ENCODE measurements around the gene CPNE6.
"Not testable (repeated sequence)": the region's sequence is repeated elsewhere in the genome, so short reads cannot be mapped to it uniquely, and the experiment has no call there.

The CPNE6 gene
- total RNA-seq = 0 to 0.26 reads per million in 2 donors

DNA sequence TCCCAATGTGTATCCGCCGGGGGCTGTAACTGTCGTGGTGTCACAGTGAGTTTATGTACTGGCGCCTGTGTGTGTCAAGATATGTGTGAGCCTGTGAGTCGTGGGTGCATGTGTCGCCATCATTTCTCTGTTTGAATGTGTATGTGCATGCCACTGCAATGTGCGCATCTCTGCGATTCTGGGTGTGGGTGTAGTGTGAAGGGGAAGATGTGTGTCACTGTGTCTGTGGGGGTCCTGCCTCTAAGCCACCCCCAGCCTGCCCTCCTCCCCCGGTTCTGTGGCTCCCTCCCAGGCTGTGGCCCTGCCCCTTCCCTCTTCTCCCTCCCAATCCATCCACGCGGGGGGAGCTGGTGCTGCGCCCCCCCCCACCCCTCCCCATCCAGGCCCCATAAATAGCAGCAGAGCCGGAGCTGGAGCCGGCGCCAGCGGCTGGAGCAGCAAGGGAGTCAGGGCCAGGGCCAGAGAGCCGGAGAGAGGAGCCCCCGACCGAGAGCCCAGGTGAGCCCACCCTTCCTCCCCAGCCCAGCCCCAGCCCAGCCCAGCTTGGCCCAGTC lies at the start of gene CPNE6:
Gene CPNE6, plus strand, starts transcription at position 419 of the 554 bp plus-strand sequence. CDS start 1,375 bp downstream, outside the sequence.
- DNase-seq = no peak

DNA sequence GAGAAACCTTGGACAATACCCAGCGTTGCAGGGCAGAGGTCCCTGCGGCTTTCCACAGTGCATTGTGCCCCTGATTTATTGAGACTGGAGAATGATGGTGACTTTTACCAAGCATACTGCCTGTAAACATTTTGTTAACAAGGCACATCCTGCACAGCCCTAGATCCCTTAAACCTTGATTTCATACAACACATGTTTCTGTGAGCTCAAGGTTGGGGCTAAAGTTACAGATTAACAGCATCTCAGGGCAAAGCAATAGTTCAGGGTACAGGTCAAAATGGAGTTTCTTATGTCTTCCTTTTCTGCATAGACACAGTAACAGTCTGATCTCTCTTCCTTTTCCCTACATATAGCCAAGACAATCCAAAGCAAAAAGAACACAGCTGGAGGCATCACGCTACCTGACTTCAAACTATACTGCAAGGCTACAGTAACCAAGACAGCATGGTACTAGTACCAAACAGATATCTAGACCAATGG lies 46.4 kb upstream of the CPNE6 start:
- not testable (repeated sequence) for DNase-seq

DNA sequence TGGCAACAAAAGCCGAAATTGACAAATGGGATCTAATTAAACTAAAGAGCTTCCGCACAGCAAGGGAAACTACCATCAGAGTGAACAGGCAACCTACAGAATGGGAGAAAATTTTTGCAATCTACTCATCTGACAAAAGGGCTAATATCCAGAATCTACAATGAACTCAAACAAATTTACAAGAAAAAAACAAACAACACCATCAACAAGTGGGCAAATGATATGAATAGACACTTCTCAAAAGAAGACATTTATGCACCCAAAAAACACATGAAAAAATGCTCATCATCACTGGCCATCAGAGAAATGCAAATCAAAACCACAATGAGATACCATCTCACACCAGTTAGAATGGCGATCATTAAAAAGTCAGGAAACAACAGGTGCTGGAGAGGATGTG lies 41.7 kb upstream of the CPNE6 start:
- DNase-seq = not testable (repeated sequence)

DNA sequence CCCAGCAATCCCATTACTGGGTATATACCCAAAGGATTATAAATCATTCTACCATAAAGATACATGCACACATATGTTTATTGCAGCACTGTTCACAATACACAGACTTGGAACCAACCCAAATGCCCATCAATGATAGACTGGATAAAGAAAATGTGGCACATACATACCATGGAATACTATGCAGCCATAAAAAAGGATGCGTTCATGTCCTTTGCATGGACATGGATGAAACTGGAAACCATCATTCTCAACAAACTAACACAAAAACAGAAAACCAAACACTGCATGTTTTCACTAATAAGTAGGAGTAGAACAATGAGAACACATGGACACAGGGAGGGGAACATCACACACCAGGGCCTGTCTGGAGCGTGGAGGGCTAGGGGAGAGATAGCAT lies 40.0 kb upstream of the CPNE6 start:
- not testable (repeated sequence) for DNase-seq

DNA sequence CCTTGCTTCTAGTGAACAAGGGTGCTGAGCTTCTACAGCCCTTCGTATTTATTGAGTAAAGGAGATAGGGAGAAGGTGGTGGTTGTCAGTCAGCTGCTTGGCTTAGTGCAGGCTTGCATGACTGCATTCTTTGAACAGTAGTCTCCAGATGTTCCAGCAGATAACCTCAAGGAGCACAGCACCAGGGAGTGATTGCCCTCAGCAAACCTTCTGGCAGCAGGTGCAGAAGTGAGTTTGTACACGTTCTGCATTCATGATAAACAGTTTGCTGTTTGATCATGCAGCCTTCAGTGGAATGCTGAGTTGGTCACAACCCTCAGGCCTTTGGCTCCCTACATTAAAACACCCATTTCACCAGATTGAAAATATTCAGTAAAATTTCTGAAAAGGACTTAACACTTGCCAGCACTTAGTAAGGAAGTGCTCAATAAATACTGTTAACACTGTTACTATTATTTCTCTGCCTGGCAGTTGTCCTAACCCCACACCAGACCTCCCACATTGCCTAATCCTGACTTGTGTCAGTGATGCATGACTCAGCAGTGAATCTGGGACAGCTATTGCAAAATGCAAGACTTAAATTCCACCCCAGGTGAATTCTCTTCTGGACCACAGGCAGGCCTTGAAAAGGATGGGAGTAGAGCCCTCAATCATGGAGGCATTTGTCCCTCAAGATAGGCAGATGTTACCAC lies 38.5 kb upstream of the CPNE6 start:
- DNase-seq = no peak

DNA sequence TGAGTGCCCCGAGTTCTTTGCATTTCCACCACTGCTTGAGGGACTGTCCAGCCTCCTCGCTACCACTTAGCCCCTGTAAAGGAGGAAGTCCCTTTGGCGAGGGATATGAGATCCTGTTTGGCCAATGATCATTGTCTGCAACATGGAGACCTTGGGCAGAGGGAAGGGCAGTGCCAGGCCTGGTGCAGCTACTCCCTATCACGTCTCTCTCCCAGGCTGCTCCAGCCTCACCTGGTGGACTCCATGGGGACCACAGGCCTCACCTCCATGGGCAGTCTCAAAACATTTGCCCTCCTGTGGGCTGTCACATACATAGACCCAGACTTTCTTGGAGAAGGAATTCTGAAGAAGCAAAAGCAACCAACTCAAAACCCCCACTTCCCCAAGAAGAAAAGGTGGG lies 35.6 kb upstream of the CPNE6 start:
- DNase-seq = not testable (repeated sequence)

DNA sequence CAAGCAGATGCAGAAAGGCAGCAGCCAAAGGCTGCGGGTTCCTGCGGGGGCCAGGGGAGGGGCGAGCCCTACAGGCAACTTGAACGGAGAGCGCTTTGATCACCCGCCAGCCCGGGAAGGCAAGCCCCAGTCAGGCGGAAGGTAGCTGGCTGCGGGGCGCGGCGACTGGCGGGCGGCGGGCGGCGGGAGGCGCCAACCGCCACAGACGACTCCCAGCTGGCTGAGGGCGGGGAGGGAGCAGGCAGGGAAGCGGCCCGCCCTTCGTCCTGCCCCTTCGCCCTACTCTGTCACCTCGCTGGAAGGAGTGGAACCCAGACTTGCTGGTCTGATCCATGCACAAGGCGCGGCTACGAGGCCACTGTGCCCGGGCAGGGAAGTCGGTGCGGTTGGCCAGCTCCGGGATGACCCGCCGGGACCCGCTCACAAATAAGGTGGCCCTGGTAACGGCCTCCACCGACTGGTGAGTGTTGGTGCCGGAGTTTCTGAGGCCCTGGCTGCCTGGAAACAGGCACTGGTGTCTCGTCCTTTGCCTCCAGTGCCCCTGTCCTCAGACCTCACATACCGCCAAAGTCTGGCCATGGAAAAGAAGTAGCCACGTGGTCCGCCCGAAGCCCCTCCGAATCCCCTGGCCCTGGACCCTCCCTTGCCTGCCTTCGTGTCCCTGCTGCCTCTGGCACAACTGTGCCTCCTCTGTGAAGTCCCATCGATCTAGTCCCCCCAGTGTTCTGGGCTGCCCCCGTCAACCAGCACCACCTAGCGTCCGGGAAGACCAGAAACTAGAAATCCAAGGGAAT lies 35.0 kb upstream of the CPNE6 start:
- DNase-seq = peak; percentile 42

DNA sequence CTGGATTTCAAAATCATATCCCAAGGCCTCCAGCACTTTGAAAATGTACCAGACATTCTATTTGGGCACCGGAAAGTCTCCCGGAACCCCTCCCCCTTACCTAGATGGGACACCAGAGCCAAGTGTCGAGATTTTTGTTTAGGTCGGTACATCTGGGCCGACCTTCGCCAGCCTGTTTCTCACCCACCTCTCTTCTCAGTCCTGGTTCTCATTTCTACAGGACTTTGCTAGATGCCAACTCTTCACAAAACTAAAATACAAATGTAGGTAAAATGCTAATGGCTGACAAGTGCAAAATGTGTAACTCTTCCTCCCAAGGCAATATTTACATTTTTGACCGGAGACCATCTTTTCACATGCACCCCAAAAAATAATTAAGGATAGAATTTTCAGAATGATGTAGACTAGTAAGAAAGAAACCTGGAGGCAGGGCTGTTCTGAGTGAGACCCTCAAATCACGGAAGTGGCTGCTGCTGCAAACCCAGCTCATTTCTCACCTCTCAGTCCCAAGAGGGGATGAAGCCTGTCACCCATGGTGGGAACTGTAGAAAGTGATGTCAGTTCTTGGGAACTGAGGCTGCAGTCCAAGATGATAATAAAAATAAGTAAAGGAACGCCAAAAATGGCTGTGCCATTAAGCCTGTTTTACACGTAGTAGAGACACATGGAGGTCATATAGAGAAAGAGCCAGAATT lies 34.3 kb upstream of the CPNE6 start:
- not testable (repeated sequence) for DNase-seq

DNA sequence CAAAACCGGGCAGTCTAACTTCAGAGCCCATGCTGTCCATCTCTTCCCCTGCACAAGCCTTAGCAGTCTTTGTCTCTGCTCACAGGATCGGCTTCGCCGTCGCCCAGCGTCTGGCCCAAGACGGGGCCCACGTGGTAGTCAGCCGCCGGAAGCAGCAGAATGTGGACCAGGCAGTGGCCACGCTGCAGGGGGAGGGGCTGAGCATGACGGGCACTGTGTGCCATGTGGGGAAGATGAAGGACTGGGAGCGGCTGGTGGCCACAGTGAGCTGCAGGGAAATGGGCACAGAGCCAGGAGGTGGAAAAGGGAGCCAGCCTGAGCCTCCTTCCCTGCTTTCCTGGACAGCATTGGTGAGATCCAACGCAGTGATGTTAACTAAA lies 33.7 kb upstream of the CPNE6 start:
- no peak for DNase-seq

DNA sequence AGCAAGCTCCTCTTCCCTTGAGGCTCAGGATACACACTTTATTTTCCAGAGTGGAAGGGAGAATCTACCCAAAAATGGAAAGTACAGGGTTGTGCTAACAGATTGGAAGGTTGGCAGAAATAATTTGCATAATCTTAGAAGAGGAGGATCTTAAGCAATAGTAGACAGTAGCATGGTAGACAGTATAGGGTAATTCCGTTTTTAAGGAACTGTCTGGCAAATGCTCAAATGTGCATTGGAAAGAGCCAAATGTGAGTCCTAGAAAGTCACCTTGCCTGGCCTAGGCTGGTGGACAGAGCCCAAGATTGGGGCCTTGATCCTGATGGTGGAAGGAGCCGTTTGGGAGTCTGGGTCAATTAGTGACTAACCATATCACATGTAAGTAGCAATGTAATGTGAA lies 32.7 kb upstream of the CPNE6 start:
- no peak for DNase-seq

DNA sequence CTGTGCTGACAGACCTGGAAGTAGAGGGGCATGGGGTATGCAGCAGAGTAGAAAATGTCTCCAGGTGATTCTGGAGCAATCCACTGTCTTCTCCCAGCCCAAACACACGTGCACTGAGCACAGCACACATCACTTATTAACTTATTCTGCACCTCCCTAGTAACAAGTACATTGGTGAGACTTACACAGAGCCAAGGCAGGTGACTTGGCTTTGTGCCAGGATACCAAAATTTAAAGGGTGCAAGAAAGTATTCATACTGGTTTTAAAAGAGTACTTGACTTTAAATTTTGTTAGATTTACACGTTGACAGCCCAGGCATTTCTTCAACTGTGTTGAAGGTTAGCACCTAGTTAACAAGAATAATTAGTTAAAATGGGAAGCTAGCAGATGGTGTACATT lies 30.7 kb upstream of the CPNE6 start:
- DNase-seq = no peak

DNA sequence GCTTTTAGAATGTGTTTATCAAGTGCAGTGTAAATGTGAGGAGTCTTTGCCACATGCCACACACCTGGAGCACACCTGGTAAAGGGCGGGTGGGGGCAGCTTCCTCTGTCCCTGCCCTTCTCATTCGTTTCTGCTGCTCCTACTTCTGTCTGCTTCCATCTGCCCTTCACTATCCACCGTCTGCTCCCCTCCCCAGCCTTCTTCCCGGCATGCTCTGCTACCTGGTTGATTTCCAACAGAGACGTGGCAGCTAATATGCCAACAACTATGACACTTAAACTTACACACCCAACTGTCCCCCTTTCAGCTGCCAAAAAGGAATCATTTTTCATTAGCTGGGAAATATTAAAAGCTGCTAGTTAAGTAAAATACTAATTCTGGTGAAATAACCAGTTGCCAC lies 28.6 kb upstream of the CPNE6 start:
- DNase-seq = no peak

DNA sequence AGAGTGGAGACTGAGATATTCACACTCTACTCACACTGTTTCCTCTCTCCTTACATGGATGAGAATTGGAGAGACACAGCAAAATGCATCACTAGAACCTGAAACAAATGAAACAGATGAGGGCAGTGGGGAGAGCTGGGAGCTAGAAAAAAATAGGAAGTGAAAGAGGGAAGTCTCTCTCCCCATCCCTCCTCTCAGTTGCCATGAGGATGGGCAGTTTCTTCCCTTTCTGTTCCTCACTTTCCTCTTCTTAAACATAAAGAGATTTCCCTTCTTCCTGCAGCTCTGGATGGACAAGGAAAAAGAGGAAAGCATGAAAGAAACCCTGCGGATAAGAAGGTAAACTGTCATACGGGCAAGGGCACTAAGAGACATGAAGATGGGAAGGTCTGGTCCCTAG lies 22.4 kb upstream of the CPNE6 start:
- DNase-seq = not testable (repeated sequence)

DNA sequence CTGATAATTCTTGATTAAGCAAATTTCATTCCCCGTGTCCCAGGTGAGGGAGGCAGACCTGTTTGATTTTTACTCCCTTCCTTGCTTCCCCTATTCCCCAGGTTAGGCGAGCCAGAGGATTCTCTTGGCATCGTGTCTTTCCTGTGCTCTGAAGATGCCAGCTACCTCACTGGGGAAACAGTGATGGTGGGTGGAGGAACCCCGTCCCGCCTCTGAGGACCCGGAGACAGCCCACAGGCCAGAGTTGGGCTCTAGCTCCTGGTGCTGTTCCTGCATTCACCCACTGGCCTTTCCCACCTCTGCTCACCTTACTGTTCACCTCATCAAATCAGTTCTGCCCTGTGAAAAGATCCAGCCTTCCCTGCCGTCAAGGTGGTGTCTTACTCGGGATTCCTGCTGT lies 20.6 kb upstream of the CPNE6 start:
- not testable (repeated sequence) for DNase-seq

DNA sequence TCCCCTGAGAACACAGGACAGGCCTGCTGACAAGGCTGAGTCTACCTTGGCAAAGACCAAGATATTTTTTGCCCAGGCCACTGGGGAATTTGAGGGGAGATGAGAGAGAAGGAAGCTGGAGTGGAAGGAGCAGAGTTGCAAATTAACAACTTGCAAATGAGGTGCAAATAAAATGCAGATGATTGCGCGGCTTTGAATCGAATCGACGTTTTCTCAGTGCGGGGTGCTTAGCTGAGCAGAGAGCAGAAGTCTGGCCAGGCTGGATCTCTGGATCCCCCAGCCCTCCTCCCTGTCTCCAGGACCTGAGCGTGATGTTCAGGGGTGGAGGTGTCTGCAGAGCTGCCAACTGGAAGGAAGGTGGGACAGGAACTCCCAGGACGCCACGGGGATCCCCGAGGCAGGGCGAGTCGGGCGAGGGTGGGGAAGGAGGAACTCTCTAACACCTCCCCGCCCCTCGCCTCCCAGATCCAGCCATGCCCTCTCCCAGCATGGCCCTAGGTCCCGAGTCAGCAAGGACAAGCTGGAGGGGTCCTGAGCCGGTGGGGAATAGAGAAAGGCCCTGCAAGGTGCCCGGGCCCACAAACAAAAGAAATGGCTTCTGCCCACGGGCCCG lies 20.1 kb upstream of the CPNE6 start:
- no peak for DNase-seq

DNA sequence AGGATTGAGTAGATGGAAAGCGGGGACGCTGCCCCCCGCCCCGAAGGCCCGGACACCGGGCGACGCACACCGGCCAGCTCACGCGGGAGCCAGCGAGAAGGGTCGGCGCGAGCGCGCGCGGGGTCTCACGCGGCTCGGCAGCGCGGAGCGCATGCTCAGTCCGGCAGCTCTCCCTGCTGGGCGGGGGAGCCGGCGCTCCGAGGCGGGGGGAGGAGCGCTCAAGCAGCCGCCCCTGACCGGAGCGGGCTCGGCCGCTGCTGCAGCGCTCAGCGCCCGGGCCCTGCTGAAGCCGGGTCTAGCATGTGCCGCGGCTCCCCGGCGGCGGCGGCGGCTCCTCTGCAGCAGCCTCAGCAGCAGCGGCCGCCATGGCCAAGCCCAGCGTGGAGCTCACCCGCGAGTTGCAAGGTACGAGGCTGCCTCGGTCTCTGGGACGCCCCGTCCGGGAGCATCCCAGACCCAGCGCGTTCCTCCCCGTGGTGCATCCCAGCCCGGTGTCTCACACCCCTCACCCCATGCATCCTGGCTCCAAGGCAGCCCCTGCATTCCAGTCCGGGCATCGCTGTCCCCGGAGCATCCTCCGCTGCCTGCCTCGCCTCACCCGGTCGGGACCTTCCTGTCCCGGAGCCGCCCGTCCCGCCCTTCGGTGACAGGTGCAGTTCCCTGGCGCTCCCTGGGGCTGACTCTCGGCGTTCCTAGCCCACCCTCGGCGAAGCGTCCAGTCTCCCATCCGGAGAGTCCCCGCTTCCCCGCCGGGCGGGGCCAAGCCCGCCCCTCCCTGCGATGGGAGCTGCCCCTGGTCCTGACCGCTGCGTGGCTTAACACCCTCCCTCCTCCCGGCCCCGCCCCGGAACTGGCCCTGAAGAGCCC lies 19.3 kb upstream of the CPNE6 start, which contains the start of gene CARMIL3:
Gene CARMIL3, plus strand, starts transcription at position 221 of the 867 bp plus-strand sequence. Its CDS starts 145 bp downstream, at position 366.
- peak; percentile 50 for DNase-seq

DNA sequence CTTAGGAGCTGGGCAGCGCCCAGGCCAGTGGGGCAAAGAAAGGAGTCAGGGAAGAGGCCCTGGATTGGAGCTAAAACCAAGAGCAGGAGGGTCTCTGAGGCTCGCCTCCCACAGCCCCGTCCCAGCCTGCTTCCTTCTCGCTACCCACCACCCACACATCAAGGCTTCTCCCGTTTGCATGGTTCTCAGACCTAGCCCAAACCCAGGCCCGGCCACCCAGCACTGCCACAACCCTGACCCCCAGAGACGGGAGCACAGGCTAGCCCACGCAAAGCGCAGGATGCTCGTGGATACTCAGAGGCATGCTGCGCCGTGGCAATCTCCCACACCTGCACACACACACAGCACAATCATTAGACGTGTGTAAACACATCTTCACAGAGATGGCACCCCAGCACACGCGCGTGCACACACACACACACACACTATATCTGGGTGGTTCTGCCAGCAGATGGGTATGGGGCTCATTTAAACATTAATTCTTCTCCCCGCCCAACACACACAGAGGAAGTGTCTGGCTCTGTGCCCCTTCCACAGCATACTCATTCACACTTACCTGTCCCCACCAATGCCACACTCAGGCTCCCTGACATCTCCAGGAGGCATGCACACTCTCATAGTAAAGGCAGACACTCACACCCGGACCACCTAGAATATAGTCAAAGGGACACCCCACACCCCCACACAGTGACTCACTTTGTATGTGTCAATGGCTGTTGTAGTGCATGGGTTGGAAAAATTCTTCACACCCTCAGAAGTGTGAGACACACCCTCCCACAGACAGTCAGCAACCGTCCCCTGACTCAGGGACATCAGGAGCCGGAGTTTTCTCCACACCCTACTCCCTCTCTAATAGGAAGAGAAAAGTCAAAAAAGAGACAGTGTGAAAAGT lies 18.5 kb upstream of the CPNE6 start:
- DNase-seq = no peak

DNA sequence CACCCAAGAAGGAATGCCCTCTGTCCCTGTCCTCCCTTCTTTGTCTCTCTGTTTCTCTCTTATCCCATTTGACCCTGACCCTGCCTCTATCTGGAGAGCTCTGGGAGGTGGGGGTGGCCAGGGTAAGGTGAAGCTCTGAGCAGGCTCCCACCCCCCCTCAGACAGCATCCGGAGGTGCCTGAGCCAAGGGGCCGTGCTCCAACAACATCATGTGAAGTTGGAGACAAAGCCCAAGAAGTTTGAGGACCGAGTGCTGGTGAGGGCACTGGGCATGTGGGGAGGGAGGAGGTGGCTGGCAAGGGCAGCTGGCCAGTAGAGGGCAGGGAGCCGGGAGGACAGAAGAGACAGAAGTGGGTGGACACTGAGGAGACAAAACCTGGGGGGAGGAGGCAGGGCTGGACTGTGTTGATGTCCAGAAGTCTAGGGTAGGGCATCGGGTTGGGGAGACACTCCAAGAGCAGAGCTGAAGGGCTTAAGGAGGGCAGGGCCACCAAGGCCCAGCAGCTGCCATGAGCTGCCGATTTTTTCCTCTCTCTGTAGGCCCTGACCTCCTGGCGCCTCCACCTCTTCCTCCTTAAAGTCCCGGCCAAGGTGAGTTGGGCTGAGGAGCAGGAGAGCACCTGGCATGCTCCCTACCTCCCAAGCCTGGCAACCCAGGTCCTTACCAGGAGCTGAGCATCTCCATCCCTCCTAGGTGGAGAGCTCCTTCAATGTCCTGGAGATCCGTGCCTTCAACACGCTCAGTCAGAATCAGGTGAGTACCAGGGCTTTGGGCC lies 17.6 kb upstream of the CPNE6 start:
- no peak for DNase-seq

DNA sequence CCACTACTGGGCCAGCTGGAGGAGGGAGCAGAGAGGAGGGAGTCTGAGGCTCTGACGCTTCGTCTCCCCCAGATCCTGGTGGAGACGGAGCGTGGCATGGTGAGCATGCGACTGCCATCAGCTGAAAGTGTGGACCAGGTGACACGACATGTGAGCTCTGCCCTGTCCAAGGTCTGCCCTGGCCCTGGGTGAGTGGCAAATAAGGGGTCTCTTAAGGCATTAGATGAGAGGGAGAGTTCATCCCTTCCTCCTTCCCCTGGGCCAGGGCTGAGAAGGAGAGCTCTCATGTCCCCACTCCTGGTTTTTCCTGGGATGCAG lies 17.1 kb upstream of the CPNE6 start:
- no peak for DNase-seq

DNA sequence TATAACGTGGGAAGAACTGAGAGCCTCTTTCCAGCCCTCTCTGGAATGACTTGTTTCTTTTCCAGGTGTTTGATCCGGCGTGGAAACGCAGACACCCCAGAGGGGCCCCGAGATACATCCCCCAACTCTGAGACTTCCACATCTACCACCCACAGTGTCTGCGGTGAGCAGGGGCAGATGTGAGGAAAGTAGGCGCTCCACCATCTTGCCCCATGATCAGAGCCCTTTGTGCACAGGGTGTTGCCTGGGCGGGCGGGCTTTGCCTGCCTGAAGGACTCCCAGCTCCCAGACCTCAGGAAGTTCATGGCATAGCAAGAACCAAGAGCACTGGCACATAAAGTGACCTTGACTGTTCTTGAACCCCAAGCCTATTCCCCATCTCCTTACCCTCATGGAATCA lies 16.7 kb upstream of the CPNE6 start:
- no peak for DNase-seq
